Measurements from ENCODE around the gene CAP2. TPM values are rescaled to one million over a fixed set of nuclear protein-coding genes. Genes with fewer than 3 reads are reported as not detected.

Gene CAP2
- total RNA-seq, 1 donor from 2014 or later, result not detected

GRCh38 chr6:17361013-17361412 is 32.4 kb upstream of the CAP2 start:
- H3K9me3 Mint-ChIP-seq, result peaks cover 2% of the 10 kb centered on the region
- H3K4me3 Mint-ChIP-seq, result no peak overlapping the region
- no peak overlapping the region for H3K27ac Mint-ChIP-seq
- H3K27me3 Mint-ChIP-seq, result no peaks in the 10 kb centered on the region
- no peak for ATAC-seq (ENCODE audit: low read depth)
- no peaks in the 10 kb centered on the region for H3K36me3 Mint-ChIP-seq (ENCODE audit: low read depth)
- TF ChIP-seq CTCF (IDR thresholded peaks at IDR 0.05), result no peak
- CTCF ChIA-PET, result no interaction called here
- POLR2A ChIA-PET, result no interaction called here
- no peak for DNase-seq
- no peaks in the 10 kb centered on the region for H3K4me1 Mint-ChIP-seq
- intact Hi-C loops (cut with micrococcal nuclease), result no loop called here

- no peak for ATAC-seq (ENCODE audit: low read depth)
- H3K27me3 Mint-ChIP-seq, result no peaks in the 10 kb centered on the region
- DNase-seq, result no peak
- no peaks in the 10 kb centered on the region for H3K36me3 Mint-ChIP-seq (ENCODE audit: low read depth)
- peaks cover 8% of the 10 kb centered on the region for H3K9me3 Mint-ChIP-seq
- intact Hi-C loops (cut with micrococcal nuclease), result no loop called here
- H3K27ac Mint-ChIP-seq, result no peak overlapping the region
- no peaks in the 10 kb centered on the region for H3K4me1 Mint-ChIP-seq
- TF ChIP-seq CTCF (IDR thresholded peaks at IDR 0.05), result no peak
- H3K4me3 Mint-ChIP-seq, result no peak overlapping the region
- POLR2A ChIA-PET, result no interaction called here
- CTCF ChIA-PET, result no interaction called here
Measured at GRCh38 chr6:17365961-17366360, 27.4 kb upstream of the CAP2 start.

- Mint-ChIP-seq H3K4me1 (no peaks in the 10 kb centered on the region), H3K36me3 (ENCODE audit: low read depth) (no peaks in the 10 kb centered on the region), H3K9me3 (peaks cover 8% of the 10 kb centered on the region), H3K4me3 (no peak overlapping the region), H3K27me3 (no peaks in the 10 kb centered on the region), H3K27ac (no peak overlapping the region)
- ChIA-PET CTCF (no interaction called here), POLR2A (no interaction called here)
- no peak for ATAC-seq (ENCODE audit: low read depth)
- intact Hi-C loops (cut with micrococcal nuclease), result no loop called here
- TF ChIP-seq CTCF (IDR thresholded peaks at IDR 0.05), result no peak
- DNase-seq, result no peak
Measured at GRCh38 chr6:17367868-17368267, 25.5 kb upstream of the CAP2 start.

- no peak for TF ChIP-seq CTCF (IDR thresholded peaks at IDR 0.05)
- no peaks in the 10 kb centered on the region for H3K4me1 Mint-ChIP-seq
- intact Hi-C loops (cut with micrococcal nuclease), result no loop called here
- H3K27ac Mint-ChIP-seq, result no peak overlapping the region
- H3K36me3 Mint-ChIP-seq (ENCODE audit: low read depth), result no peaks in the 10 kb centered on the region
- ChIA-PET CTCF (no interaction called here), POLR2A (no interaction called here)
- no peaks in the 10 kb centered on the region for H3K9me3 Mint-ChIP-seq
- no peak overlapping the region for H3K4me3 Mint-ChIP-seq
- DNase-seq, result no peak
- peaks cover 1% of the 10 kb centered on the region for H3K27me3 Mint-ChIP-seq
- no peak for ATAC-seq (ENCODE audit: low read depth)
Measured at GRCh38 chr6:17381424-17382147, 11.8 kb upstream of the CAP2 start.

GRCh38 chr6:17385660-17386059 is 7.7 kb upstream of the CAP2 start:
- Mint-ChIP-seq H3K27ac (no peak overlapping the region), H3K36me3 (ENCODE audit: low read depth) (no peaks in the 10 kb centered on the region), H3K4me3 (no peak overlapping the region), H3K9me3 (no peaks in the 10 kb centered on the region), H3K27me3 (peaks cover 8% of the 10 kb centered on the region), H3K4me1 (no peaks in the 10 kb centered on the region)
- TF ChIP-seq CTCF (IDR thresholded peaks at IDR 0.05), result no peak
- DNase-seq (no peak), ATAC-seq (ENCODE audit: low read depth) (no peak)
- ChIA-PET POLR2A (no interaction called here), CTCF (no interaction called here)
- intact Hi-C loops (cut with micrococcal nuclease), result no loop called here
